H1 (cell line): Measurements from ENCODE around the gene SPOP. TPM values are rescaled to one million over a fixed set of nuclear protein-coding genes. Genes with fewer than 3 reads are reported as not detected.

ENCODE experiments used
- CHD7 ChIP-seq: fragments of 300-600 bp; sonication (generic); IDR thresholded peaks from 2 replicates; pipeline ENCODE4 v1.7.1; 2012; ENCODE audit warnings: low read length, moderate library complexity, mild to moderate bottlenecking, inconsistent platforms; ENCODE audit not compliant: insufficient replicate concordance
- EP300 ChIP-seq, 2 experiments: IDR thresholded peaks; 1 replicate in 1 of 2; 2 replicates in 1 of 2; pipeline ENCODE4 v1.6.1; 2011 to 2012; ENCODE audit warnings: low read depth in 2 of 2, low read length in 2 of 2, mild to moderate bottlenecking in 2 of 2, borderline replicate concordance in 1 of 2, inconsistent platforms in 1 of 2, moderate library complexity in 1 of 2
- POLR2A ChIP-seq, 2 experiments: IDR thresholded peaks; 1 replicate in 1 of 2; 2 replicates in 1 of 2; pipeline ENCODE4 v1.6.1; 2011; ENCODE audit warnings: low read depth in 2 of 2, low read length in 2 of 2, mild to moderate bottlenecking in 2 of 2; ENCODE audit errors: control extremely low read depth in 1 of 2
- POU5F1 ChIP-seq: IDR thresholded peaks from 2 replicates; pipeline ENCODE4 v1.6.1; 2011; ENCODE audit warnings: low read depth, mild to moderate bottlenecking, low read length, moderate library complexity
- SP1 ChIP-seq: IDR thresholded peaks from 2 replicates; pipeline ENCODE4 v1.6.1; 2011; ENCODE audit warnings: low read depth, low read length
- polyA plus RNA-seq, 7 experiments: library from polyadenylated mRNA; depleted of rRNA in 3 of 7; stranded (reverse) in 5 of 7; unstranded in 2 of 7; fragments of >200 nt in 5 of 7; fragments of 200-250 nt in 2 of 7; gene quantifications; 1 replicate in 5 of 7; 2 replicates in 1 of 7; 4 replicates in 1 of 7; pipeline versions ENCODE4 v1.2.1 to v1.2.3, GENCODE V29; 2011 to 2013; ENCODE audit warnings: missing spikeins in 2 of 7, mixed read lengths in 2 of 7
- total RNA-seq: library from RNA; stranded (reverse); fragmentation: NEBNext Ultra II Directional; extraction: Animal tissue kit (Norgen Biotek cat#: 25700); gene quantifications from 2 replicates; pipeline ENCODE4 v1.2.1, GENCODE V29; 2021

SPOP gene
- total and polyA plus RNA-seq, 2 of the 8 experiments (the other 6 are each of a cell fraction or from before 2014, with no cell fraction given): 13.3 to 25.6 TPM

GRCh38 chr17:49589577-49589927 is 88.3 kb downstream of the SPOP start (continued):
- no peak for TF ChIP-seq SP1
- TF ChIP-seq POU5F1: no peak
- no peak for TF ChIP-seq POLR2A (IDR thresholded peaks at IDR 0.05; ENCODE audit: control extremely low read depth in 1 of 2, low read depth in 2 of 2, low read length in 2 of 2)
- TF ChIP-seq CHD7: no peak
- TF ChIP-seq EP300 (IDR thresholded peaks at IDR 0.05; ENCODE audit: borderline replicate concordance in 1 of 2, low read depth in 2 of 2, low read length in 2 of 2): no peak
